ENCODE measurements around the gene AGFG2.

The AGFG2 gene

DNA sequence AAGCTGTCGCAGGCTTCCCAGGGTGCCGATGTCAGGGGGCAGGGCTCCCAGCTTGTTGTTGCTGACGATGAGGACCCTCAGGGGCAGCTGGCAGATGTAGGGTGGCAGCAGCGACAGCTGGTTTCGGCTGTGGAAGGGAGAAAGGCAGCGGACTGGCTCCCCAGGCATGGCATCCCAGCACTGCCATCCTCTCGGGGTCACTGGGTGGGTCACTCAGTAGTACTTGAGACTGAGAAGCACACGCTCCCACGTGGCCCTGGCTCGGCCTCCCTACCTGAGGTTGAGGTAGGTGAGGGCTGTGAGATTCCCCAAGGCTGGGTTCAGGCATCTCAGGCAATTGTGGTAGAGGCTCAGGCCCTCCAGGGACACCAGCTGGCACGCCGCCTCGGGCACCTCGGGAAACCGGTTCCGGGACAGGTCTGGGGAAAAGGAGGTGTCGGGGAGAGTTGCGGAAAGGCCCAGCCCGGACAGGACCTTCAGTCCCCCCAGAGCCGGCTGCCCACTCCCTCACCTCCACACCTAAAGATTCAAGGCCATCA is 43.1 kb downstream of the AGFG2 start:
- no peak overlapping the region for H3K4me3 ChIP-seq (ENCODE audit: low read depth, low read length)

DNA sequence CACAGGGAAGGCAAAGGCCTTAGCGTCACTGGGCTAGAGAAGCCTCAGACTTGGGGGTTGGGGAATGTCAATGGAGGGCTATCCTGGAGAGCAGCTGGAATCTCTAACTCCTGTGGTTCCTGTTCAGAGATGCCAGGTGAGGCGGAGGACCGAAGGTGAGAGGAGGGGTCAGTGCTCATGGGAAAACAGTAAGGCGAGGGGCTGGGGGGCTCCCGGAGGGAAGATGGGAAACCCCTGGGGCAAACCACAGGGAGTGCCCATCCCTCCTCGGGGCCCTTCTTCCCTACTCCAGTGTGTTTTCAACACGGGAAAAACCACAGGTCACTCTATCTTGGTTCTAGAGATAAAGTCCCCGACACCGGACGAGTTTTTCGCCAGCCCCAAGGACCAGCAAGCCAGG is 43.6 kb downstream of the AGFG2 start:
- in situ Hi-C loops (cut with HindIII; ENCODE audit: low pct_ligation_motif_present, low sequenced_read_pairs): no loop called here
- no peaks in the 10 kb centered on the region for H3K27me3 ChIP-seq (replicated peaks)
- H3K36me3 ChIP-seq (replicated peaks): peaks cover 46% of the 10 kb centered on the region
- DNase-seq: no peak
- TF ChIP-seq, protein P1, sequence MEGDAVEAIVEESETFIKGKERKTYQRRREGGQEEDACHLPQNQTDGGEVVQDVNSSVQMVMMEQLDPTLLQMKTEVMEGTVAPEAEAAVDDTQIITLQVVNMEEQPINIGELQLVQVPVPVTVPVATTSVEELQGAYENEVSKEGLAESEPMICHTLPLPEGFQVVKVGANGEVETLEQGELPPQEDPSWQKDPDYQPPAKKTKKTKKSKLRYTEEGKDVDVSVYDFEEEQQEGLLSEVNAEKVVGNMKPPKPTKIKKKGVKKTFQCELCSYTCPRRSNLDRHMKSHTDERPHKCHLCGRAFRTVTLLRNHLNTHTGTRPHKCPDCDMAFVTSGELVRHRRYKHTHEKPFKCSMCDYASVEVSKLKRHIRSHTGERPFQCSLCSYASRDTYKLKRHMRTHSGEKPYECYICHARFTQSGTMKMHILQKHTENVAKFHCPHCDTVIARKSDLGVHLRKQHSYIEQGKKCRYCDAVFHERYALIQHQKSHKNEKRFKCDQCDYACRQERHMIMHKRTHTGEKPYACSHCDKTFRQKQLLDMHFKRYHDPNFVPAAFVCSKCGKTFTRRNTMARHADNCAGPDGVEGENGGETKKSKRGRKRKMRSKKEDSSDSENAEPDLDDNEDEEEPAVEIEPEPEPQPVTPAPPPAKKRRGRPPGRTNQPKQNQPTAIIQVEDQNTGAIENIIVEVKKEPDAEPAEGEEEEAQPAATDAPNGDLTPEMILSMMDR (IDR thresholded peaks at IDR 0.05; ENCODE audit: low read depth, low read length, missing control alignments): no peak
- H3K27ac ChIP-seq: no peak overlapping the region
- H3K4me3 ChIP-seq (ENCODE audit: low read depth, low read length): no peak overlapping the region

More for the DNA sequence above, 43.1 kb downstream of the AGFG2 start:
- in situ Hi-C loops (cut with HindIII; ENCODE audit: low pct_ligation_motif_present, low sequenced_read_pairs): no loop called here
- Histone ChIP-seq H3K36me3 (replicated peaks) (peaks cover 50% of the 10 kb centered on the region), H3K27me3 (replicated peaks) (no peaks in the 10 kb centered on the region), H3K27ac (no peak overlapping the region)
- TF ChIP-seq, protein P1 (IDR thresholded peaks at IDR 0.05; ENCODE audit: low read depth, low read length, missing control alignments): no peak
- no peak for DNase-seq

DNA sequence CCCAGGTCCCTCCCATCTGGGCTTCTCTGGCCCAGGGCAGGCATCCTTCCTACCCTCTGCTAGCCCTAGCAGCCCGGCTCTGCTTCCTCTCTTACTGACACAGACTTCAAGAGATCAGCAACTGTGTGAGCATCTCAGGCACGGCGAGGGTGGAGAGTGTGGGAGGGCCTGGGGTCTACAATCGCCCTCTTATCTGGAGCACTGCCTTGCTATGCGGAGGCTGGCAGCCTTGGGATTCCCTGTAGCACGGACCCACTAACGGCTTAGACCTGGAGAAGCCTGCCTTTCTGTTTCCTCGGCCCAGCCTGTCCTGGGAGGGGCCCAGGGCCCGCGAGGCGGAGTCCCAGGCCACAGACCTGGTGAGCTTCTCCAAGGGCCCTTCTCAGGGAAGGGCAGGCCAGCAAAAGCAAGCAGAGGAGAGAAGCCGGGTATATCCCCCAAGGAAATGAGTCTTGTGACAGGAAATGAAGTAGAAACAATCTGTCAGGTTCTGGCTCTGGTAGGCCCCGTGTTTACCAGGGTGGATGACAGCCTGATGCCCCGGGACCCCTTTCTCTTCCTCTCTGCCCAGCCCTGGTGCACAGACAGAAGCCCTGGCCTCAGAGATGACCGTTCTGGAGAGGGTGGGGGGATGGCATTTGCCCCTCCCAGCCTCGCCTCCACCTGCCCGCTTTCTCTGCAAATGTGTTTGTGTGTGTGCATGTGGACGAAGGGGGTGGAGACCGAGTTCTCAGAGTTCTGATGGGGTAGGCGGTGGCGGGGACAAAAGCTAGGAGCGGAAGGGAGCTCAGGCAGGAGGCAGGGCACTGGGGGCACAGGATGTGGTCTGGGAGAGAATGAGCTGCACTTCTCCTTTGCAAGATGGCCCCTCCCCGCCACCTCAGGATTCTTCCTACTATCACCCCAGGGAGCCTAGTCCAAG is 44.4 kb downstream of the AGFG2 start:
- peak; percentile 44 for DNase-seq
- no peaks in the 10 kb centered on the region for H3K27me3 ChIP-seq (replicated peaks)
- peak overlapping the region; percentile 74 for H3K4me3 ChIP-seq (ENCODE audit: low read depth, low read length)
- H3K36me3 ChIP-seq (replicated peaks): peaks cover 38% of the 10 kb centered on the region
- in situ Hi-C loops (cut with HindIII; ENCODE audit: low pct_ligation_motif_present, low sequenced_read_pairs): no loop called here
- TF ChIP-seq, protein P1 (IDR thresholded peaks at IDR 0.05; ENCODE audit: low read depth, low read length, missing control alignments): no peak
- peak overlapping the region; percentile 67 for H3K27ac ChIP-seq

DNA sequence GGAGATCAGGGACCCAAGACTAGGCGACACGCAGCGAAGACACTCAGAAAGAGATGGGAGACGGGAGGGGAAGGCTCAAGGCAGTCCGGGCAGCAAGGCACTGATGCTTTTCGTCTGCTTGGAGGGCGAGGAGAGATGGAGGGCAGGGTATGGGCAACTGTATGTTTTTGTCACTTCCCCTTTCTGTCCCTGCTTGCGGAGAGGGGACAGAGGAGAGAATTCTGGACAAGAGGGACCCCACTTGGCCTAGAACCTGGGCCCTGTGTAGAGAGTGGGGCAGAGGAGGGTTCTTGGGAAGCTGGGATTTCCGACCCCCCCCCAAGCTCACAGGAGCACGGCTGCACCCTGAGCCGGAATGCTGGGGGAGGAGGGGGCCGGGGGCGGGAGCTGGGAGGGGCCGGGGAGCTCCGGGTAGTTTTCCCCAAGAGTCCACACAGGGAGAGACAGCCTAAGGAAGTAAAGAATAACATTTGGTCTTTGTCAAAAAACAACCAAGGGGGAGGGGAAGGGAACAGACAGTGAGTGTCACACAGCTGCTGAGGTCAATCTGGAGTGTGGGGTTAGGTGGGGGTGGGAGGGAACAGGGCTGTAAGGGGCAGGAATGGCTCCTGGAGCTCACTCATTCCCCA is 45.2 kb downstream of the AGFG2 start:
- no peaks in the 10 kb centered on the region for H3K27me3 ChIP-seq (replicated peaks)
- peak; percentile 5 for DNase-seq
- peak overlapping the region; percentile 74 for H3K4me3 ChIP-seq (ENCODE audit: low read depth, low read length)
- H3K36me3 ChIP-seq (replicated peaks): peaks cover 33% of the 10 kb centered on the region
- TF ChIP-seq, protein P1 (IDR thresholded peaks at IDR 0.05; ENCODE audit: low read depth, low read length, missing control alignments): no peak
- peak overlapping the region; percentile 88 for H3K27ac ChIP-seq
- in situ Hi-C loops (cut with HindIII; ENCODE audit: low pct_ligation_motif_present, low sequenced_read_pairs): no loop called here

DNA sequence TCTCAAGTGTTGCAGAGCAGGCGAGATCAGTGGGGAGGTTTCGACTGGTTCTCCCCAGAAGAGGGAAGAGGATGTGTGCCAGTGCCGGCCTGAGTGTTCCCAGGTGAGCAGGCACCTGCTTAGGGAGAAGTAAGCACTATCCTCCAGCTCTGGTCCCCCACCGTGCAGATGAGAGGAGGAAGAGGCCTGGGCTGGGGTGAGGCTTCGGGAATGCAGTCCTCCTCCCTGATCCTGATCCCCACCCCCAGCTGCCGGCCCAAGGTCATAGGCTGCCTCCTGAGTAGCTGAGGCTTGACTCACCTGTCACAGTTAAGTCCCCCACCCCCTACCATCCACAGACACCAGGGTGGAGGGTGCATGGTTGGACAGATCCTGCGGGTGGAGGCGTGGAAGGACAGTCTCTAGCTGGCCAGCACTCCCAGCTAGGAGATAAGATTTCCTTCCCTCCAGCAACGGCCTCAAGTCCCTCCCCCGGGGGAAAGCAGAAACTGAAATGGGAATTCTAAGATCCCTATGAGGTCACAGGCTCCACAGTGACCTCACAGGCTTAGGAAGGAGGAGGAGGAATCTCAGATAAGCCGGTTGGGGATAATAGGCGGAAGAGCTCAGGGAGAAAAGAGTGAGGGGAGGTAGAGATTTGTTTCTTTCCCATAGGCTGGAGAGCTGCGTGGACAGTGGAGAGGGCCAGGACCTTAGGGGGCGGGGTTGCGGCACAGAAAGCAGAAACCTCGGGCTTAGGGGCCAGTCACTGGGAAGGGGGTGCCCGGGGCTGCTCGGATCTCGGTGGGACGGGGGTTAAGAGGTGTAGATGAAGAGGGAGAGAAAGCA is 45.9 kb downstream of the AGFG2 start:
- Histone ChIP-seq H3K27ac (peak overlapping the region; percentile 88), H3K27me3 (replicated peaks) (no peaks in the 10 kb centered on the region), H3K4me3 (ENCODE audit: low read depth, low read length) (peak overlapping the region; percentile 74), H3K36me3 (replicated peaks) (peaks cover 27% of the 10 kb centered on the region)
- in situ Hi-C loops (cut with HindIII; ENCODE audit: low pct_ligation_motif_present, low sequenced_read_pairs): no loop called here
- peak; percentile 70 for DNase-seq
- TF ChIP-seq, protein P1 (IDR thresholded peaks at IDR 0.05; ENCODE audit: low read depth, low read length, missing control alignments): no peak

Data from brain microvascular endothelial cell (primary cell).